ENCODE data around the gene TMIE. TPM values are rescaled to one million over a fixed set of nuclear protein-coding genes. Genes with fewer than 3 reads are reported as not detected.

TMIE gene
- total and polyA plus RNA-seq, 10 of the 15 experiments (the other 5 are each of a cell fraction or from before 2014, with no cell fraction given), result not detected

- no peaks in the 10 kb centered on the region for H3K27me3 ChIP-seq (replicated peaks in 1 of 2; ENCODE audit: control insufficient read depth in 2 of 2, insufficient read depth in 2 of 2, low read length in 1 of 2)
- WGBS (ENCODE audit: insufficient coverage, insufficient replicate concordance, low lambda C conversion rate, missing lambda C conversion rate), result 68% methylated on average over 5 of the region's 5 CpGs
- H3K9me3 ChIP-seq (replicated peaks; ENCODE audit: control insufficient read depth, insufficient read depth, low read length), result no peaks in the 10 kb centered on the region
- DNase-seq (ENCODE audit: low read depth, low spot score) (no peak), ATAC-seq (no peak), FAIRE-seq (no peak)
- no peak overlapping the region for H3K27ac ChIP-seq (ENCODE audit: control insufficient read depth, insufficient read depth)
- H4K20me1 ChIP-seq (ENCODE audit: control insufficient read depth, insufficient read depth), result no peaks in the 10 kb centered on the region
- ChIA-PET SMC1A (ENCODE audit: uncharacterized antibody, unreplicated experiment) (no interaction called here), RAD21 (ENCODE audit: unreplicated experiment) (no interaction called here), POLR2A (no interaction called here), CTCF (no interaction called here)
- BruUV-seq (replicated peaks), result no TSS peak
- no peak overlapping the region for H2AFZ ChIP-seq (ENCODE audit: control insufficient read depth, low read depth, low read length)
- in situ Hi-C loops (cut with MboI) (no loop called here), intact Hi-C loops (cut with micrococcal nuclease; ENCODE audit: unreplicated experiment) (no loop called here)
- no peaks in the 10 kb centered on the region for H3K36me3 ChIP-seq (ENCODE audit: control insufficient read depth in 2 of 2, insufficient read depth in 2 of 2, low read length in 1 of 2)
- no peaks in the 10 kb centered on the region for H3K79me2 ChIP-seq (ENCODE audit: control insufficient read depth, insufficient read depth, low read length)
- H3K4me3 ChIP-seq, result no peak overlapping the region
- H3K4me2 ChIP-seq (ENCODE audit: control insufficient read depth, insufficient read depth), result no peak overlapping the region
- no peak overlapping the region for H3K9ac ChIP-seq (ENCODE audit: control insufficient read depth, insufficient read depth, low read length)
- TF ChIP-seq CHD1 (IDR thresholded peaks at IDR 0.05; ENCODE audit: low read depth, low read length) (no peak), SUZ12 (IDR thresholded peaks at IDR 0.05; ENCODE audit: unreplicated experiment) (no peak), MYC (IDR thresholded peaks at IDR 0.05; ENCODE audit: insufficient read depth, insufficient read length, insufficient replicate concordance, low read length, severe bottlenecking) (no peak), IRF5 (IDR thresholded peaks at IDR 0.05; ENCODE audit: borderline replicate concordance) (no peak), EGR1 (IDR thresholded peaks at IDR 0.05; ENCODE audit: borderline replicate concordance in 1 of 2, low read depth in 2 of 2, low read length in 2 of 2) (no peak), STAT1 (conservative IDR thresholded peaks at IDR 0.05) (no peak), ZBED1 (IDR thresholded peaks at IDR 0.05; ENCODE audit: borderline replicate concordance) (no peak), IKZF2 (IDR thresholded peaks at IDR 0.05) (no peak), TARDBP (IDR thresholded peaks at IDR 0.05; ENCODE audit: borderline replicate concordance) (no peak), NFYA (IDR thresholded peaks at IDR 0.05; ENCODE audit: borderline replicate concordance, low read depth, low read length) (no peak), ZNF384 (IDR thresholded peaks at IDR 0.05; ENCODE audit: borderline replicate concordance, low read depth, low read length) (no peak), MYB (IDR thresholded peaks at IDR 0.05; ENCODE audit: borderline replicate concordance, low read depth, low read length) (no peak), FOS (IDR thresholded peaks at IDR 0.05; ENCODE audit: borderline replicate concordance, extremely low read depth, insufficient read length) (no peak), EZH2 (IDR thresholded peaks at IDR 0.05; ENCODE audit: borderline replicate concordance, control insufficient read depth, low read depth, low read length) (no peak), GABPA (IDR thresholded peaks at IDR 0.05; ENCODE audit: low read depth) (no peak), CBX3 (IDR thresholded peaks at IDR 0.05; ENCODE audit: borderline replicate concordance, low read depth) (no peak), BRCA1 (IDR thresholded peaks at IDR 0.05; ENCODE audit: low read depth, low read length) (no peak), ZNF687 (IDR thresholded peaks at IDR 0.05) (no peak)
- peaks cover 3% of the 10 kb centered on the region; the same call in 1 of the 2 replicates for H3K4me1 ChIP-seq (ENCODE audit: control insufficient read depth, insufficient read depth, low read length)
These were observed 21.3 kb downstream of the TMIE start for GRCh38 chr3:46722443-46722842.

Data from GM12878 (cell line).